Hair follicle dermal papilla cell (primary cell): ENCODE measurements around the gene NUP98. TPM values are rescaled to one million over a fixed set of nuclear protein-coding genes. Genes with fewer than 3 reads are reported as not detected.

Experiments
- small RNA-seq: library from RNA; depleted of rRNA; stranded (forward); fragments of <200 nt; gene quantifications from one replicate; pipeline ENCODE3, GENCODE V24; 2012
- total RNA-seq: library from RNA; depleted of rRNA; stranded (reverse); fragments of >200 nt; gene quantifications from 2 replicates; pipeline ENCODE4 v1.2.3, GENCODE V29; 2012

NUP98 gene
- total RNA-seq = 156 and 174 TPM in 2 replicates

GRCh38 chr11:3797329-3798090 is at the start of gene NUP98:
NUP98 (minus strand) TSS chr11:3797554; CDS start chr11:3782117, 15,437 bp downstream.

GRCh38 chr11:3840870-3841425 is 43.6 kb upstream of the NUP98 start, which contains the start of gene RHOG:
RHOG (minus strand) TSS chr11:3840959; CDS start chr11:3828138, 12,821 bp downstream.

GRCh38 chr11:3807909-3808860 is 10.8 kb upstream of the NUP98 start, which contains the start of gene PGAP2:
PGAP2 (plus strand) TSS chr11:3808560; CDS start chr11:3811260, 2,700 bp downstream.

GRCh38 chr11:3671334-3672254 is 125.8 kb downstream of the NUP98 start, which contains the start of gene CHRNA10:
CHRNA10 (minus strand) TSS chr11:3671384; CDS start chr11:3671312, 72 bp downstream.

GRCh38 chr11:3644817-3645235 is 152.5 kb downstream of the NUP98 start, which contains the start of gene ART1:
ART1 (plus strand) TSS chr11:3645128; CDS start chr11:3659214, 14,086 bp downstream.

GRCh38 chr11:3641701-3642070 is 155.7 kb downstream of the NUP98 start, which contains the start of gene ART5:
ART5 (minus strand) TSS chr11:3641992; CDS start chr11:3641862, 130 bp downstream.

Small RNA genes within 50 kb of the gene (small RNA-seq; reads per million reads assigned to genes)
- gene RF00019 = not detected
- not detected for gene RNU6-1143P
- not detected for gene RNU7-50P

Other genes with a start within 250 kb of the NUP98 start
- gene ART5, start 155.6 kb downstream of the NUP98 start, total RNA-seq = 0.61 and 0.81 TPM in 2 replicates
- gene ART1, start 152.4 kb downstream of the NUP98 start, total RNA-seq = not detected in 2 replicates
- gene CHRNA10, start 126.2 kb downstream of the NUP98 start, total RNA-seq = 0.85 and 1.3 TPM in 2 replicates
- gene PGAP2, start 11.0 kb upstream of the NUP98 start, total RNA-seq = 11.4 and 12.5 TPM in 2 replicates
- 16.4 and 23.6 TPM in 2 replicates for gene RHOG, start 43.4 kb upstream of the NUP98 start, total RNA-seq
- gene STIM1, start 58.1 kb upstream of the NUP98 start, total RNA-seq = 45.7 and 51.3 TPM in 2 replicates